Cardiac fibroblast (primary cell): Measurements from ENCODE around the gene DERA.

Source experiments
- DNase-seq, 2 donors: peaks; one replicate each; pipeline versions ENCODE4 v3.0.0 to v3.0.0-alpha.2; 2010; ENCODE audit warnings: low read depth in 2 of 2
- H3K4me3 ChIP-seq, 2 donors: replicated peaks in 1 of 2; 1 replicate in 1 of 2; 2 replicates in 1 of 2; pipeline ENCODE4 v1.5.1; 2011; ENCODE audit warnings: low read depth in 2 of 2, low read length in 2 of 2, mild to moderate bottlenecking in 2 of 2, moderate library complexity in 1 of 2
- TF ChIP-seq, protein P1 (sequence below): IDR thresholded peaks from one replicate; pipeline ENCODE4 v1.5.1; 2011; ENCODE audit warnings: low read depth, mild to moderate bottlenecking, low read length, inconsistent platforms

The DERA gene

DNA sequence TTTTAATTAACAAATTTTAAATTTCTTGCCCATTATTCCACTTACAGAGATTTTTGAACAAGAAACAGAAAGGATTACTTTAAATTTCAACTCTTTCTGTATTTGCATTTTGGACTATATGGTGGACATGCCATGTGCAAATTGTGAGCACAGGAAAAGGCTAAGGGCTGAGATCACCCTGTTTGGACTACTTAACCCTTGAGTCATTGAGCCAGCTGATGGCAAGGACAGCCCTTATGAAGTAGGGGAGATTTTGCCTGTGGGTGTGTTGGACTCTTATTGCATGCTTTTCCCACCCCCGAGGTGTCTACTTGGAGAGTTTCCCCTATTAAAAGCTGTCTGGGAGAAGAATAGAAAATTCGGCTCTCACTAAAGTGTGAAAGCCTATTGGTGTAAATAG, 17.2 kb downstream of the DERA start:
- peak; percentile 56 to 95 for DNase-seq

DNA sequence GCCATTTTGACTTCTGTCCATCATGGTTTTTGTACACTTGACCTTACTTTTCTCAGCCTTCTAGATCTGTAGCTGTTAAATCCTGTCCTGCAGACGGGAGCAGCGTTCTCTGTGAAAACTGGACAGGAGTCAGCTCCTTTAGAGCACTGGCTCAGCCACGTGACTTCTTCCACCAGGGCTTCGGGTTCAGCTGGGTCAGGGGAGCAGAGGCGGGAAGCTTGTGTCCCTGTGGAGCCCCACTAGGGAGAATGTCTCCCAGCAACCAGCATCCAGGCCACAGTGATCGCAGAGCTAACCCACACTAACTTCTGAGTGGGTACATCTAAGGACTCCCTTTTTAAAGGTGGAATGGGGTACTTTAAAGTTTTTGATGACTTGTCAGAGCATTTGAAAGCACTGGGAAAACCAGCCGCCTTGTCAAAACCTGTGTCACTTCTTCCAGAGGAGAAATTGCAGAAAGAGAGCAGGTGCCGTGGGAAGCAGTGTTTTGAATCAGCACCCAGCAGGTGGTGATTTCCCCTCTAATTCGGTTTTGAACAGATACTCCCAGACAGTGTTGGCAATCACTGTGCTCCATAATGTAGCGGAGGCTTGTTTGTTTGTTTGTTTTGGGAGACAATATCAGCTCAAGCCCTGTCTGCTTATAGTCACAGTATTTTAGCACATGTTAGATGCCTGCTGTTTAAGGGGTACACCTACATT, 17.9 kb downstream of the DERA start:
- TF ChIP-seq, protein P1, sequence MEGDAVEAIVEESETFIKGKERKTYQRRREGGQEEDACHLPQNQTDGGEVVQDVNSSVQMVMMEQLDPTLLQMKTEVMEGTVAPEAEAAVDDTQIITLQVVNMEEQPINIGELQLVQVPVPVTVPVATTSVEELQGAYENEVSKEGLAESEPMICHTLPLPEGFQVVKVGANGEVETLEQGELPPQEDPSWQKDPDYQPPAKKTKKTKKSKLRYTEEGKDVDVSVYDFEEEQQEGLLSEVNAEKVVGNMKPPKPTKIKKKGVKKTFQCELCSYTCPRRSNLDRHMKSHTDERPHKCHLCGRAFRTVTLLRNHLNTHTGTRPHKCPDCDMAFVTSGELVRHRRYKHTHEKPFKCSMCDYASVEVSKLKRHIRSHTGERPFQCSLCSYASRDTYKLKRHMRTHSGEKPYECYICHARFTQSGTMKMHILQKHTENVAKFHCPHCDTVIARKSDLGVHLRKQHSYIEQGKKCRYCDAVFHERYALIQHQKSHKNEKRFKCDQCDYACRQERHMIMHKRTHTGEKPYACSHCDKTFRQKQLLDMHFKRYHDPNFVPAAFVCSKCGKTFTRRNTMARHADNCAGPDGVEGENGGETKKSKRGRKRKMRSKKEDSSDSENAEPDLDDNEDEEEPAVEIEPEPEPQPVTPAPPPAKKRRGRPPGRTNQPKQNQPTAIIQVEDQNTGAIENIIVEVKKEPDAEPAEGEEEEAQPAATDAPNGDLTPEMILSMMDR: no peak
- peak in 1 of 2 donors; percentile 27 for DNase-seq
- H3K4me3 ChIP-seq: no peak overlapping the region

More for the DNA sequence above, 17.2 kb downstream of the DERA start:
- TF ChIP-seq, protein P1: no peak
- H3K4me3 ChIP-seq: no peak overlapping the region

DNA sequence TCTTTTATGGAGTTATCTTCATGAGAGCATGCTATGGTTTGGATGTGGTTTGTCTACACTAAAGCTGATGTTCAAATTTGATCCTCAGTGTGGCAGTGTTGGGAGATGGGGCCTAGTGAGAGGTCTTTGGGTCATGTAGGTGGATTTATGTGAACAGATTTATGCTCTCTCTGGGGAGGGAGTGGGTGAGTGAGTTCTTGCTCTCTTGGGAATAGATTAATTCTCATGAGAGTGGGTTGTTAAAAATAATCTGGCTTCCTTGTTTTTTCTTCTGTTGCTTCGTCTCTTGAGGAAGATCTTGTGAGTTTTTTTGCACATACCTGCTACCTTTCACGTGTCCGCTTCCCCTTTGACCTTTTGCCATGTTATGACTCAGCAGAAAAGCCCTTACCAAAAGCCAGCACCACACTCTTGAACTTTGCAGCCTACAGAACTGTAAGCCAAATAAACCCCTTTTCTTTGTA, 20.5 kb downstream of the DERA start:
- peak in 1 of 2 donors; percentile 48 for DNase-seq
- TF ChIP-seq, protein P1: no peak
- H3K4me3 ChIP-seq: no peak overlapping the region

DNA sequence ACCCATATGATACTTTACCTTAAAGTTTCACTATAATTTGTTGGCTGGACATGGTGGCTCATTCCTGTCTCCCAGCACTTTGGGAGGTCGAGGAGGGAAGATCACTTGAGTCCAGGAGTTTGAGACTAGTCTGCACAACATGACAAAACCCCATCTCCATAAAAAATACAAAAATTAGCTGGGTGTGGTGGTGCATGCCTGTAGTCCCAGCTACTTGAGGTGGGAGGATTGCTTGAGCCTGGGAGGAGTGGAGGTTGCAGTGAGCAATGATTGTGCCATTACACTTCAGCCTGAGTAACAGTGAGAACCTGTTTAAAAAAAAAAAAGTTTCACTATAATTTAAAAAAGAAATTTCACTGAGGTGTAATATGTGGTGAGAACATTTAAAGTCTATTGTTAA, 21.2 kb downstream of the DERA start:
- no peak overlapping the region for H3K4me3 ChIP-seq
- TF ChIP-seq, protein P1: no peak
- no peak for DNase-seq

DNA sequence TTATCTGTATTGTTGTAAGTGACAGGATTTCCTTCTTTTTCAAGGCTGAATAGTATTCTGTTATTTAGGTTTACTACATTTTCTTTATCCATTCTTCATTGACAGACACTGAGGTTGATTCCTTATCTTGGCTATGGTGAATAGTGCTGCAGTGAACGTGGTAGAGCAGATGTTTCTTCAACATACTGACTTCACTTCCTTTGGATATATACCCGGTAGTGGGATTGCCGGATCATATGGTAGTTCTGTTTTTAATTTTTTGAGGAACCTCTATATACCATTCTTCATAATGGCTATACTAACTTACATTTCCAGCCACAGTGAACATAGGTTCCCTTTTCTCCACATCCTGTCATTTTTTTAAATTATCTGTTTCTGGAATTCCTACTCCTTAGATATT, 21.8 kb downstream of the DERA start:
- no peak for DNase-seq
- H3K4me3 ChIP-seq: no peak overlapping the region
- TF ChIP-seq, protein P1: no peak

DNA sequence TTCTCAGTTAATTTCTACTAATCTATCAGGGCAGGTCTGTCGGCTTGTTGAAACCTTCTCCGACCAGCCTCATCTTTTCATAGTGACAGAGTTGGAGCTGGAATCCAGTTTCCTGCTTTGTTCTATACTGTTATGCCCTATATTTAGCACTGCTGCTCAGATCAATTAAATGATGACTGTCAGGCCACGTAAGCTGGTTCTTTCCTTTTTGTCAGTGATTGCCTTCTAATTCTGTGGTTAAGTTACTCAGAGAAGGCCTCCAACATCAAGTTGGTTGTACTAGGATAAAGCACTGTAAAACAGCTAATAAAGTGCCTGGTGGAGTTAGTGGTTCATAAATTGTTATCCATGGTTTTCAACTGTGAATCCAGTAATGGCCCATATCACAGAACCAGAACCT, 22.6 kb downstream of the DERA start:
- TF ChIP-seq, protein P1: no peak
- no peak for DNase-seq
- H3K4me3 ChIP-seq: no peak overlapping the region

DNA sequence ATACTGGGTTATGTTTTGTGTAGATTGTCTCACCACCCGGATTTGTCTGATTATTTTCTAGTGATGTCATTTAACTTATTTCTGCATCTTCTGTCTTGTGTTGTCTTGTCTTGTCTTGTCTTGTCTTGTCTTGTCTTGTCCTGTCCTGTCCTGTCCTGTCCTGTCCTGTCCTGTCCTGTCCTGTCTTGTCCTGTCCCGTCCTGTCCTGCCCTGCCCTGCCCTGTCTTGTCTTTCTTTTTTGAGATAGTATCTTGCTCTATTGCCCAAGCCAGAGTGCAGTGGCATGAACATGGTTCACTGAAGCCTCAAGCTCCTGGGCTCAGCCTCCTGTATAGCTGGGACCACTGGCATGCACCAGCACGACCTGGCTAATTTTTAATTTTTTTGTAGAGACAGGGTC, 25.6 kb downstream of the DERA start:
- DNase-seq: no peak
- TF ChIP-seq, protein P1: no peak

More for the DNA sequence above, 25.6 kb downstream of the DERA start:
- H3K4me3 ChIP-seq: no peak overlapping the region
